Keratinocyte (primary cell): Measurements from ENCODE around the gene EIF3B. TPM values are rescaled to one million over a fixed set of nuclear protein-coding genes. Genes with fewer than 3 reads are reported as not detected.

Source experiments
- DNase-seq: peaks from one replicate; pipeline ENCODE4 v3.0.0-alpha.2; 2011; ENCODE audit warnings: low read depth, missing footprints, low spot score
- FAIRE-seq: peaks from 2 replicates; lab custom pipeline; 2011; peaks lifted over from hg19 to GRCh38; lab: Jason Lieb, UNC
- H2AFZ ChIP-seq: 2 replicates; pipeline ENCODE4 v1.6.0; 2012; ENCODE audit warnings: low read length, control low read depth, inconsistent platforms; ENCODE audit not compliant: control insufficient read depth
- H3K27ac ChIP-seq: 2 replicates; pipeline ENCODE4 v1.5.1; 2011; ENCODE audit warnings: low read length; ENCODE audit not compliant: control insufficient read depth, insufficient read depth
- H3K27me3 ChIP-seq: 3 replicates; pipeline ENCODE4 v1.6.0; 2011; ENCODE audit warnings: low read length; ENCODE audit not compliant: control insufficient read depth, insufficient read depth; ENCODE audit errors: extremely low read depth
- H3K36me3 ChIP-seq, 2 experiments: 2 replicates in 1 of 2; 3 replicates in 1 of 2; pipeline ENCODE4 v1.5.1; 2011; ENCODE audit warnings: low read length in 2 of 2, mild to moderate bottlenecking in 1 of 2; ENCODE audit not compliant: control insufficient read depth in 2 of 2, insufficient read depth in 2 of 2; ENCODE audit errors: extremely low read depth in 1 of 2
- H3K4me1 ChIP-seq: 3 replicates; pipeline ENCODE4 v1.5.1; 2011; ENCODE audit warnings: low read length; ENCODE audit not compliant: control insufficient read depth, insufficient read depth; ENCODE audit errors: extremely low read depth
- H3K4me2 ChIP-seq: 3 replicates; pipeline ENCODE4 v1.6.0; 2011; ENCODE audit warnings: low read depth, low read length; ENCODE audit not compliant: control insufficient read depth, insufficient read depth; ENCODE audit errors: extremely low read depth
- H3K4me3 ChIP-seq, 3 experiments: fragments of 200-600 bp in 1 of 3; sonication (generic) in 1 of 3; 2 replicates in 2 of 3; 3 replicates in 1 of 3; pipeline ENCODE4 v1.5.1; 2011 to 2016; ENCODE audit warnings: low read length in 3 of 3, mild to moderate bottlenecking in 3 of 3, control low read depth in 2 of 3, inconsistent platforms in 1 of 3, low read depth in 1 of 3, mixed read lengths in 1 of 3, mixed run types in 1 of 3, moderate library complexity in 1 of 3; ENCODE audit not compliant: control insufficient read depth in 2 of 3, insufficient read depth in 2 of 3; ENCODE audit errors: extremely low read depth in 1 of 3
- H3K79me2 ChIP-seq: 2 replicates; pipeline ENCODE4 v1.6.0; 2012; ENCODE audit warnings: low read length; ENCODE audit not compliant: control insufficient read depth, insufficient read depth
- H3K9ac ChIP-seq: 3 replicates; pipeline ENCODE4 v1.6.0; 2011; ENCODE audit warnings: low read length; ENCODE audit not compliant: control insufficient read depth, insufficient read depth; ENCODE audit errors: extremely low read depth
- H3K9me1 ChIP-seq: 3 replicates; pipeline ENCODE4 v1.6.0; 2011; ENCODE audit warnings: low read length; ENCODE audit not compliant: control insufficient read depth, insufficient read depth; ENCODE audit errors: extremely low read depth
- H3K9me3 ChIP-seq: 2 replicates; pipeline ENCODE4 v1.5.1; 2012; ENCODE audit warnings: low read depth, low read length; ENCODE audit not compliant: control insufficient read depth
- H4K20me1 ChIP-seq: 3 replicates; pipeline ENCODE4 v1.6.0; 2011; ENCODE audit warnings: low read length; ENCODE audit not compliant: control insufficient read depth, insufficient read depth; ENCODE audit errors: extremely low read depth
- CTCF ChIP-seq, 3 experiments: IDR thresholded peaks in 1 of 3; conservative IDR thresholded peaks in 1 of 3; optimal IDR thresholded peaks in 1 of 3; 2 replicates in 2 of 3; 3 replicates in 1 of 3; pipeline versions ENCODE3 to v1.5.1; 2011; ENCODE audit warnings: low read length in 3 of 3, mild to moderate bottlenecking in 3 of 3, moderate library complexity in 2 of 3, control low read depth in 1 of 3, inconsistent platforms in 1 of 3; ENCODE audit not compliant: insufficient read depth in 2 of 3; ENCODE audit errors: extremely low read depth in 1 of 3
- EZH2 ChIP-seq: IDR thresholded peaks from one replicate; pipeline ENCODE4 v1.6.1; 2012; ENCODE audit warnings: inconsistent platforms, mild to moderate bottlenecking, low read length, moderate library complexity
- dilution Hi-C: fragments of 300-500 bp; cut with MboI; formaldehyde crosslinking; loops from one replicate; pipeline ENCODE4 v1.7.0; 2020; ENCODE audit warnings: low sequenced_read_pairs; ENCODE audit not compliant: extremely low pct_ligation_motif_present
- polyA plus RNA-seq, 5 experiments: library from polyadenylated mRNA; depleted of rRNA in 3 of 5; stranded (reverse) in 3 of 5; stranded (forward) in 1 of 5; unstranded in 1 of 5; fragments of >200 nt; gene quantifications; 1 replicate in 1 of 5; 2 replicates in 3 of 5; 3 replicates in 1 of 5; pipeline versions ENCODE4 v1.2.1 to v1.2.3, GENCODE V29; 2011 to 2012; ENCODE audit warnings: missing spikeins in 2 of 5, low read depth in 1 of 5, low replicate concordance in 1 of 5

Gene EIF3B
- polyA plus RNA-seq, 1 donor (not counting 4 experiments of a cell fraction or from before 2014, with no cell fraction given), result 169 TPM

DNA sequence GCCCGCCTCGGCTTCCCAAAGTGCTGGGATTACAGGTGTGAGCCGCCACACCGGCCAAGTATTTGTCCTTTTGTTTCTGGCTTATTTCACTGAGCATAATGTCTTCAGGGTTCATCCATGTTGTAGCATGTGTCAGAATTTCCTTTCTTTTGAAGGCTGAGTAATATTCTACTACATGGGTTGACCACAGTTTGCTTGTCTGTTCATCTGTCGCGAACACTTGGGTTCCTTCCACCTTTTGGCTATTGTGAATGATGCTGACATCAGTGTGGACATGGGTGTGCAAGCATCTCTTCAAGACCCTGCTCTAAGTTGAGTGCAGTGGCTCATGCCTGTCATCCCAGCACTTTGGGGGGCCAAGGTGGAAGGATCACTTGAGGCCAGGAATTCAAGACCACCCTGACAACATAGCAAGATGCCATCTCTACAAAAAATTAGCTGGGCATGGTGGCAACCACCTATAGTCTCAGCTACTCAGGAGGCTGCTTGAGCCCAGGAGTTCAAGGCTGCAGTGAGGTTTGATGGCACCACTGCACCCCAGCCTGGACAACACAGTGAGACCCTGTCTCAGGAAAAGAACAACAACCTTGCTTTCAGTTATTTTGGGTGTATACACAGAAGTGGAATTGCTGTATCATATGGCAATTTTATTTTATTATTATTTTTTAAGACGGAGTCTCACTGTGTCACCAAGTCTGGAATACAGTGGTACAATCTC, 65.7 kb downstream of the EIF3B start:
- dilution Hi-C loops, result no loop called here
- Histone ChIP-seq H3K27me3 (no peaks in the 10 kb centered on the region), H2AFZ (no peak overlapping the region), H3K9me3 (no peaks in the 10 kb centered on the region), H3K79me2 (no peaks in the 10 kb centered on the region), H3K4me3 (no peak overlapping the region), H3K9ac (no peak overlapping the region), H4K20me1 (peaks cover 2% of the 10 kb centered on the region), H3K9me1 (no peaks in the 10 kb centered on the region), H3K4me2 (no peak overlapping the region), H3K27ac (no peak overlapping the region), H3K4me1 (no peaks in the 10 kb centered on the region), H3K36me3 (no peaks in the 10 kb centered on the region)
- no peak for TF ChIP-seq CTCF (optimal IDR thresholded peaks at IDR 0.05 in 1 of 3, IDR thresholded peaks at IDR 0.05 in 1 of 3, conservative IDR thresholded peaks at IDR 0.05 in 1 of 3; ENCODE audit: extremely low read depth in 1 of 3, insufficient read depth in 2 of 3, low read length in 3 of 3)
- TF ChIP-seq EZH2, result no peak
- no peak for FAIRE-seq
- DNase-seq, result no peak

DNA sequence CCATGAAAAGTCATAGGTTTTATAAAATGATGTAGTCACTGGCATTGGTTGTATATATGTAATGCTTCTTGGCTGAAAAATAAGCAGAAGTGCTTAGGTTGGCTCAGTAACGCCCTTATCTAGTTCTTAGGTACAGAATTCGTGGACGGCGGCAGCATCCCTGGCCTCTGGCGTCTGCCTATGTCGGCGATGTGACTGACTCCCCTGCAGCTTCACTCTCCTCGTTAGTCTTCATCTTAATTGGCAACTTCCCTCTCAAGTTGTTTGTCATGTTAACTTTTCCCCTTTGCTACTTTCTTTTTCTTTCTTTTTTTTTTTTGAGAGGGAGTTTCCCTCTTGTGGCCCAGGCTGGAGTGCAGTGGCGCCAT, 67.3 kb downstream of the EIF3B start:
- dilution Hi-C loops, result no loop called here
- Histone ChIP-seq H4K20me1 (peaks cover 3% of the 10 kb centered on the region), H3K79me2 (no peaks in the 10 kb centered on the region), H3K27me3 (no peaks in the 10 kb centered on the region), H3K36me3 (no peaks in the 10 kb centered on the region), H2AFZ (no peak overlapping the region), H3K9me3 (no peaks in the 10 kb centered on the region), H3K4me3 (no peak overlapping the region), H3K4me2 (no peak overlapping the region), H3K9me1 (no peaks in the 10 kb centered on the region), H3K27ac (no peak overlapping the region), H3K4me1 (no peaks in the 10 kb centered on the region), H3K9ac (no peak overlapping the region)
- no peak for FAIRE-seq
- TF ChIP-seq EZH2 (no peak), CTCF (optimal IDR thresholded peaks at IDR 0.05 in 1 of 3, IDR thresholded peaks at IDR 0.05 in 1 of 3, conservative IDR thresholded peaks at IDR 0.05 in 1 of 3; ENCODE audit: extremely low read depth in 1 of 3, insufficient read depth in 2 of 3, low read length in 3 of 3) (no peak)
- DNase-seq, result no peak
